Activated CD8-positive, alpha-beta memory T cell treated with anti-CD3 and anti-CD28 coated beads, Interleukin-2, amount 50 U/mL, for 1 hour (primary cell): Measurements from ENCODE around the gene MFN2.

Experiments
- DNase-seq: peaks from one replicate; pipeline ENCODE4 v3.0.0-alpha.2; 2020; ENCODE audit errors: extremely low read depth

MFN2 gene

DNA sequence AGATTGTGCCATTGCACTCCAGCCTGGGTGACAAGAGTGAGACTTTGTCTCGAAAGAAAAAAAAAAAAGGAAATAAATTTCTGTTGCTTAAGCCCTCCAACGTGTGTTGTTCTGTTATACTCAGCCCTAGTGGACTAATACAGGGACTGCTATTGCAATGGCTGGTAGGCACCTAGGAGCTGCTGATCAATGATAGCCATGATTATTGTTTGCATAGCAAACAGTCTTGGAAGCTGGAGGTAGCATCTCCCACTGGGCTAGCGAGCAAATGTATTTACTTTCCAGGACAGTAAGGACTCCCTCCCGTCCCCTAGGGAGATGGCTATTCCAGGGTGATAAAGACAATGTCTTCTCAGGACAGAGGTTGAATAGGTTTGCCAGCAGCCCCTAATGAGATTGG is 69.4 kb downstream of the MFN2 start:
- no peak for DNase-seq

DNA sequence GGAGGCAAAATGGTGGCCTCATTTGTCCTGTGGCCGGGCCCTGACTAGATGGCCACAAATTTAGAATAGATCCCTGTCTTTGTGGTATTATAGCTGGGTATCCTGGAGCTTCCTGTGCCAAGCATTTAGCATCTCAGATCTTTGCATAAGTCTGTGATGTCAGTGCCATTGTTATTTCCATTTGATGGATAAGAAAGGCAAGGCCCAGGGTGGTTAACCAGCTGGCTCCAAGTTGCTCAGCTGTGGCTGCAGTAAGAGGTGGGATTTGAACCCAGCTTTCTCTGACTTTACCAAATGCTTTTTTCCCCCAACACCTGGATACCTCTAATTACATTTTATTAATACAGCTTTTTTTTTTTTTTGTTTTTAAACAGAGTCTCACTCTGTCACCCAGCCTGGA is 71.1 kb downstream of the MFN2 start:
- no peak for DNase-seq

DNA sequence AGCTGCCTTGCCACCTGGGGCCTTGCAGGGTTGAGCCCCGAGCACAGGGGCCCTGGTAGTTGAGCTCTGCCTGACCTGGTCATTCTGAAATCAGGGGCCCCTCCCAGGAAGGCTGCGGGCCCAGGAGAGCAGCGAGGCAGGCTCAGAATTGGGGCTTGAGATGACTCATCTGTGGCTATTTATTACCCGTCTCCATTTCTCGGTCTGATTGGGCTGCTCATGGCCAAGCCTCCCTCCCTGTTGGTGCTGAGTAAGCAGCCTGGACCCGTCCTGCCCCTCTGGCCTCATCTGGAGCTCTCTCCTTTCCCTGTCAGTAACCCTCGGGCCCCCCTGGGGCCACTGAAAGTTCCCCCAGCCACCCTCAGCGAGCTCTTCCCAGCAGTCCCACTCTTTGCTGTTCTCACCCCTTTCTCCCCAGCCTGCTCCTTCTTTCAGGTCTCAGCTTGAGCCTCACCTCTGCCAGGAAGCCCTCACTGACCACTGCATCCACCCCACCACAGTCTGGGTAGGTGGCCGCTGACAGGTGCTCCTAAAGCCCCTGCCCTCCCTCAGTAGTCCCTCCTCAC is 71.8 kb downstream of the MFN2 start:
- DNase-seq: no peak

DNA sequence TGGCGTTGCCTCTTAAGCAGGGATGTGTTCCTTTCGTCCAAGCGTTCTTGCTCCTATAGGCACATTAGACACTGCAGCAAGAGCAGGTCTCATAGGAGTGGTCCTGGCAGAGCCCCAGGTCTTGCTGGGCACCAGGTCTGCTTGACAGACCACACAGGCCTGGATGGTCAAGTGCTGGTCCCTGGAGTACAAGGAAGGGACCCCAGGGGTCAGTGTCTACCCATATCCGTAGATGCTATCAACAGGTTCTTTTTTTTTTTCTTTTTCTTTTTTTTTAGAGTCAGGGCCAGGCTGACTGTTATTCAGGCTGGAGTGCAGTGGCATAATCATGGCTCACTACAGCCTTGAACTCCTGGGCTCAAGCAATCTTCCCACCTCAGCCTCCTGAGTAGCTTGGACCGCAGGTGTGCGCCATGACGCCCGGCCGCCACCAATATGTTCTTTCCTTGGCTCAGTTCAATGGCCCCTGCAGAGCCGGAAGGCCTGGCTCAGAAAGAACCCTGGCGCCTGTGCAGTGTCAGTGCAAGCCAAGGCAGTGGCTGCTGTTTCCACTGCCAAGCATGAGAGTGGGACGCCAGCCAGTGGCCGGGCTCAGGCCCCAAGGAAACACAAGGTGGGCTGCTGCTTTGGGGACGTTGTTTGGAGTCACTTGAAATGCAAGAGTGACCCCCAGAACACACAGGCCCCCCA is 72.9 kb downstream of the MFN2 start:
- no peak for DNase-seq

DNA sequence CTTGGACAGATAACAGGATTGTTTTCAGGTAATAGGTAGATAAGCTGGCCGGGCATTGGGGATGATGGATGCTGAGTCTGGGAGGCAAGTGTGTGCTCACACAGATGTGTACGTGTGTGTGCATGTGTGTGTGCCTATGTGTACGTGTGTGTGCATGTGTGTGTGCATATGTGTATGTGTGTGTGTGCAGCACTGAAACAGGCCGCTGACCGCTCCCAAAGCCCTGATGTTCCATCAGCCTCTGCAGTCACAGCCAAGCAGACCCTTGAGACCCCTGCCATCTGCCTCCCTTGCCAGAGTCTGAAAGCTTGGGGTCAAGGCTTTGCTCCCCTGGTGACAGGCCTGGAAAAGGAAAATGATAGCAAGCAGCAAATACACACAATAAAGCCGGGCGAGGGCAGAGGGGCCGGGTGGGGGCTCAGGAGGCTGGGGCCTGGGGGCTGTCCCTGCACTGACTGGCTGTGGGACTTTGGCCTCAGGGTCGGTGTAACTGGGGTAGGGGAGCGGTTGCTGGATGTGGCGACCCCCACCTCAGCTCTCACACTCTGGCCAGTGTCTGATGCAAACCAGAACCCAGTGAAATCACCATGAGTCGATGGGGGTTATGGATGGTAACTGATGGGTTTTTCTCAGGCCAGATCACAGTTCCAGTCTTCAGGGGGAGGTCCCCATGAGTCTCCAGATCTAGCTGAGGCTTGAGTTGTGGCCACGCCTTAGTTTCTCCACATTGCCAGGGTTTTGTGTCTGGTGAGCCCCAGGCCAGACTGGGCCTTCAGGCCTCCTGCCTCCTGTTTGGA is 73.7 kb downstream of the MFN2 start:
- no peak for DNase-seq

DNA sequence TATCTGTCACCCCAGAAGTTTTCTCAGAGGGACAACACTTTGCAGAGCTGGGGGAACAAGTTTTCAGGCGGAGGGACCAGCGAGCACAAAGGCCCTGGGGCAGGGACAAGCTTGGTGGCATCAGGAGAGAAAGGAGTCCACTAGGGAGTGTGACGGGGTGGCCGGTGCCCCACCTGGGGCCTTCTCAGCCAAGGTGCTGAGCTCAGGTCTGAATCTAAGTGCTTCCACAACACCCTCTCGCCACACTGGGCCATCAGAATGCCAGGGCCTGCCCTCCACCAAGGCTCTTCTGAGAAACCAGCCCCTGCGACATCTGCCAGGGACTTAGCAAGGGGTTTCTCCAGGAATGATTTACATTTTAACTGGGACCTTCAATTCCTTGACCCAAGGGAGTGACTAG is 75.0 kb downstream of the MFN2 start:
- DNase-seq: no peak

DNA sequence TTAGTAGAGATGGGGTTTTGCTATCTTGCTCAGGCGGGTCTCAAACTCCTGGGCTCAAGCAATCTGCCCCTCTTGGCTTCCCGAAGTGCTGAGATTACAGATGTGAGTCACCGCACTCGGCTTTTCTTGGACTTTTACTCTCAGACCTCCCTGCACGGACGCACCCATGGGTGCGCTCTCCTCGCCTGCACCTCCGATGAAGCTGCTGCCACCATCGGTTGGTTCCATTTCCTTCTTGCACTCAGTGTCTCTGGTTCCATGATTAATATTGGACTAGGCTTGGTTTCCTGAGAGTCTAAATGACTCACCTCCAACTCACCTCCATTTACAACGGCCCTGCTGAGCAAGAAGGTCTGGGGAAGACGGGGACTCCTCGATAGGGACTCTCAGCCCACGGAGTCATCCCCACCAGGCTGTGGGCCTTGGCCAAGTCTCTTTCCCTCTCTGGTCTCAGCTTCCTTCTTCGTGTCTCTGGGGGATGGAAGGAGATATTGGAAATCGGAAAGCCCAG is 76.1 kb downstream of the MFN2 start:
- no peak for DNase-seq

DNA sequence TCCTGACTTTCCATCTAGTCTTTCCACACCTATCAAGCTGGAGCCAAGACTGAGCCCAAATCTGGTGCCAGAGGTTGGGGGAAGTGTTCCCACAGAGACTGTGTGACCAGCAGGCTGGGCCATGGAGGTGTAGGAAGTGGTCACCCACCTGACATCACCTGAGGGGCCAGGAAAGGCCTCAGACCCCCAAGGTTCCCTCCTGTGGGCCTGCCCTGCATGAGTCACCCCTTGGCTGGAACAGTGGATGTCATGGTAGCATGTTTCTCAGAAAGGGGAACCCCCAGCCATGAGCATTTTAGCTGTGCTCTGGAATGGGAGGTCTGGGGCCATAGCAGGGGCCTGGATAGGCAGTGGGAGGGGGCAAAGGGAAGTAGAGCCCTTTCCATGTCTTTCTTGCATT is 77.1 kb downstream of the MFN2 start:
- no peak for DNase-seq

DNA sequence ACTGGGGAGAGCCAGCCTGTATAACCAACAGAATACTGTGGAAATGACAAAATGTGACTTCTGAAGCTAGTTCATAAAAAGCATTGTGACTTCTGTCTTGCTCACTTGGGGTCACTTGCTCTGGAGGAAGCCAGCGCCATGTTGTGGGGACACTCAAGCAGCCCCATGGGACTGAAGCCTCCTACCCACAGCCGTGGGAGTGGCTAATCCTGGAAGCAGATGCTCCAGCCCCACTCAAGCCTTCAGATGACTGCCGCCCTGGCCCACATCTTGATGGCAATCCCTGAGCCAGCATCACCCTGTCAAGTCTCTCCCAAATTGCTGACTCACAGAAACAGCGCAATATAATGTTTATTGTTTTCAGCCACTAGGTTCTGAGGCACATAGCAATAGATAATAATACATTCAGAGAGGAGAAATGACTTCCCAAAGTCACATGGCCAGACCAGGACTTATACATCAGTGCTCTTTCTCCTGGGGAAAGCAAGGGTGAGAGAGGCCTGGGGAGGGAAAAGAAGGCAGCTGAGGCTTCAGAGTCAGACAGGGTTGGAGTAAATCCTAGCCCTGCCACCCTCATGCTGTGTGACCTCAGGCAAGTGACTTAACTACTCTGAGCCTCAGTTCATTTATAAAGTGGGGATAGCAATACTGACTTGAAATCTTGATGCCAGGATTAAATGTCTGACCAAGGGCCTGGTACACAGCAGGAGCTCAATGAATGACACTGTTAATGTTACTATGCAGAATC is 77.9 kb downstream of the MFN2 start:
- no peak for DNase-seq

DNA sequence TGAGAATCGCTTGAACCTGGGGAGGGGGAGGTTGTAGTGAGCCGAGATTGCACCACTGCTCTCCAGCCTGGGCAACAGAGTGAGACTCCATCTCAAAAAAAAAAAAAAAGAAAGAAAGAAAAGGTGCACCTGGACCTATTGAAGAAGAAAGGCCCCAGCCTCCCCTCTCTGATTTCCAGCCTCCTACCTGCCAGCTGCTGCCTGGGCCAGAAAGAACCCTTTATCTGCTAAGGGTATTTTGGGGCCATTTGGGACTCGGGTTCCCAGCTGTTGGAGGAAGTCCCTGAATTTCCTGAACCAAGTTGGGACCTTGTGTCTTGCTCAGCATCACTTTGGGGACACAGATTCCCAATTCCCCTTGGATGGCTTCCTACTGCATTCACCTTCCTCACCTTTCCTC is 79.0 kb downstream of the MFN2 start:
- no peak for DNase-seq

DNA sequence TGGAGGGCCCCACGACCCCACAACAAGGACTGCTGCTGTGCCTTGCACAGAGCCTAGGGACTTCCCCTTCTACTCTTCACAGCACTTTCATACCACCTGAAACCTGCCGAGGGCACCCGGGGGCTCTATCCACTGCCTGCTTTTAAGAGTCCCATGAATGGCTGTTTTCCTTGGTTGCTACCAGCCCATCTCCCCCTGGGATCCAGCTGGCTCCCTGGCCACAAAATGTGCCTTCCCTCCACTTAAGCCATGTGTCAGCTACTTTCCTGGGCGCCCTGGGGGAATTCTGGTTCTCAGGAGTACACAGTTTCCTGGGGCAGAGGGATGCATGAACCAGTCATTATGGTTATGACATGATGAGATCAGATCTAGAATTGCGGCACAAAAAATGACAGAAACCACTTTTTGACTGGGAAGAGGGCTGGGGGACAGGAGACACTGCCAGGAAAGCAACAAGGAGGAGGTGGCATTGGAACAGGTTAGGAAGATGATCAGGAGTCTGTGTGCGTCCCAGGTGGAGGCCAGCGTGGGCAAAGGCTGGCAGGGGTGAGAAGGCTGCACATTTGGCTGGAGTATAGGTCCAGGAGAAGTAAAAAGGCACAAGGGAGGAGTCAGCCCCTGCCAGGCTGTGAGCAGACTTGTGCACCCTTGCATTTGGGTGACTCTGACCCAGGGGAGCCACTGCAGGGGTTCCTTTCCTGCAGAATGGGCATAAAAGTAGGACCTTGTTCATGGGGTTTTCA is 79.6 kb downstream of the MFN2 start:
- DNase-seq: no peak

DNA sequence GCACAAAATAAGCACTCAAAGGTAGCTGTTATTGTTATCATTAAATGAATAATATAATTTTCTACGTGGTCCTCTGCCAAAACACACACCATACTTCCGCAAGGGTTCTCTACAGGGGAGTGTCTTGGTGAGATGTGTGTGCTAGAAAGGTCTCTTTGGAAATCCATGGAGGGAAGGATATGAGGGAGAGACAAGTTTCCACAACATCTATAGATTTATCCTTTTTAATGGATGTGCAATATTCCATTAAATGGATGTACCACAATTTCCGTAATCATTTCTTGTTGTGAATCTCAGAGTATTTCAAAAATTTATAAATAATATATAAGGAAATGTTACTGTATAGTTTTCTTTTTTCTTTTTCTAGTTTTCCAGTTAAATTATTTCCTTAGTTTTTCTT is 80.3 kb downstream of the MFN2 start:
- DNase-seq: no peak
